IPS-20b (cell line): ENCODE data around the gene UNC5CL.
"Not testable (repeated sequence)": the region's sequence is repeated elsewhere in the genome, so short reads cannot be mapped to it uniquely, and the experiment has no call there.

Experiments
- H3K27ac ChIP-seq: one replicate; pipeline ENCODE4 v1.5.1; 2013; ENCODE audit warnings: low read length
- H3K27me3 ChIP-seq: 2 replicates; pipeline ENCODE4 v1.6.1; 2013; ENCODE audit warnings: mild to moderate bottlenecking, low read length, inconsistent platforms; ENCODE audit not compliant: insufficient read depth
- H3K36me3 ChIP-seq: 2 replicates; pipeline ENCODE4 v1.6.1; 2013; ENCODE audit warnings: low read depth, mild to moderate bottlenecking, inconsistent platforms, low read length, moderate library complexity; ENCODE audit not compliant: insufficient read depth
- H3K4me1 ChIP-seq: 2 replicates; pipeline ENCODE4 v1.6.1; 2013; ENCODE audit warnings: mild to moderate bottlenecking, control low read depth, inconsistent platforms, low read length, moderate library complexity; ENCODE audit not compliant: insufficient read depth
- H3K4me3 ChIP-seq: 2 replicates; pipeline ENCODE4 v1.5.1; 2013; ENCODE audit warnings: mild to moderate bottlenecking, low read length, inconsistent platforms
- H3K9ac ChIP-seq: 2 replicates; pipeline ENCODE4 v1.6.1; 2013; ENCODE audit warnings: low read depth, mild to moderate bottlenecking, inconsistent platforms, low read length, moderate library complexity
- H3K9me3 ChIP-seq: 2 replicates; pipeline ENCODE4 v1.6.1; 2013; ENCODE audit warnings: mild to moderate bottlenecking, low read depth, low read length, inconsistent platforms; ENCODE audit not compliant: insufficient read depth

The UNC5CL gene

DNA sequence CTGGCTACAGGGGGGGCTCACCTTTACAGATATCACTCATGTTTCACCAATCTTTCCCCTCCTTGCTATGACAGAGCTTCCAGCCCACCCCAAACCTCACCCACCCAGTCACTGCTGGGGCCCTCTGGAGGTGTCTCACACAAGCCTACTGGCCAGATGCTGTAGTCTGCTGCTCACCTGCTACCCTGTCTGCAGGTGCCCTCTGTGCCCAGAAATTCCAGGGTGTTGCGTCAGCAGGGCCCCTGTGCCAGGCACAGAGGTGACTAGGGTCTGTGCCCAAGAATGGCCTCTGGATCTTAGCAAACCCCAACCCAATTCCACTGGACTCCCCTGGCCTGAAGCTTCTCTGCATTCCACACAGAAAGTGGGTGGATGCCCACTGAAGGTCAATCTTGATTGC lies 21.4 kb downstream of the UNC5CL start:
- Histone ChIP-seq H3K36me3 (no peaks in the 10 kb centered on the region), H3K27ac (no peak overlapping the region), H3K4me3 (no peak overlapping the region), H3K4me1 (no peaks in the 10 kb centered on the region), H3K9me3 (no peaks in the 10 kb centered on the region), H3K27me3 (no peaks in the 10 kb centered on the region), H3K9ac (no peak overlapping the region)

- not testable (repeated sequence) for H3K9ac ChIP-seq, H3K36me3 ChIP-seq, H3K4me3 ChIP-seq, H3K27ac ChIP-seq, H3K9me3 ChIP-seq, H3K27me3 ChIP-seq, H3K4me1 ChIP-seq
These were observed 23.2 kb downstream of the UNC5CL start for GRCh38 chr6:41015860-41016259.

DNA sequence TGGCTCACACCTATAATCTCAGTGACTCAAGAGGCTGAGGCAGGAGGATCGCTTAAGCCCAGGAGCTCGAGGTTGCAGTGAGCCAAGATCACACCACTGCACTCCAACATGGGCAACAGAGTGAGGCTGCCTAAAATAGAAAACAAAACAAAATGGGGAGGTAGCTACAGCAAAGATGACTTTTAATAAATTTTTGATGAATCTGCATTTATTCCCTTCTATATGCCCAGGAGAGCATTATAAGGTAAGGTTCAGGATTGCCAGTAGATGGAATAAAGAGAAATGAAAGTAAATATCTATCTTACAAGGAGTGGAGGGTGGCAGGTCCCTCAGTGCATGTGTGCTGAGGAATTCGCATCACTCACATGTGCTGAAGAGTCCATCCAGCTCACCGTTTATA lies 24.2 kb downstream of the UNC5CL start:
- no peaks in the 10 kb centered on the region for H3K27me3 ChIP-seq
- H3K9ac ChIP-seq, result no peak overlapping the region
- no peak overlapping the region for H3K4me3 ChIP-seq
- no peaks in the 10 kb centered on the region for H3K9me3 ChIP-seq
- no peaks in the 10 kb centered on the region for H3K36me3 ChIP-seq
- H3K27ac ChIP-seq, result no peak overlapping the region
- H3K4me1 ChIP-seq, result no peaks in the 10 kb centered on the region

DNA sequence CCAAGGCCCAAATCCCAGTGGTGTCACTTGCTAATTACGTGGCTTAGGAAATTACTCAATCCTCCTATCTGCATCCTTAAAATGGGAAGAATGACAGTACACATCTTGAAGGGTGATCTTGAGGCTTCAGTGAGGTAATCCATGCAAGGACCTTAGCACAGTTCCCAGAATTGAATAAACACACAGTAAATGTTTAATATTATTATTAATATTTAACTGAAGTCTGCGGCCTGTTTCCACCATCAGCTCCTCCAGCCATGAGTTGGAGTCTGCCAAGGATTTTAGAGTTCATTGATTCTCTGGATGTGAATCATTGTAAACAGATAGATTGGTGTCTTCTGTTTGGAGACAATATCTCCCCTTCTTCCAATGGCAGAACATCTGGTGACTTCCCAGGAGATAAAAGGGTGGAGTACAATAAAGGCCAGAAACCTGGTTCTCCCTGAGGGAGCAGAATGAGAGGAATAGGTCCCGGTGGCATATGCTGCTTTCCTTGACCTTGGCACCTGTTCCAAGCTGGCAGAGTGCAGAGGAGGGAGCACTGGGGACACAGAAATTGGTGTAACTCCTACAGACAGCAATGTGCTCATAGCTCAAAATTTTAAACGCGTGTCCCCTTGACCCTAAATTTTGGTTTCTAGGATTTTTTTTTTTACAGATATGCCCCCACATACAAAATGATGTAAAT lies 25.4 kb downstream of the UNC5CL start:
- Histone ChIP-seq H3K27me3 (no peaks in the 10 kb centered on the region), H3K36me3 (no peaks in the 10 kb centered on the region), H3K4me1 (no peaks in the 10 kb centered on the region), H3K9ac (no peak overlapping the region), H3K27ac (no peak overlapping the region), H3K9me3 (no peaks in the 10 kb centered on the region), H3K4me3 (no peak overlapping the region)

GRCh38 chr6:41011673-41012072 lies 27.3 kb downstream of the UNC5CL start:
- H3K36me3 ChIP-seq, result no peaks in the 10 kb centered on the region
- H3K4me1 ChIP-seq, result no peaks in the 10 kb centered on the region
- H3K27ac ChIP-seq, result no peak overlapping the region
- no peak overlapping the region for H3K9ac ChIP-seq
- no peak overlapping the region for H3K4me3 ChIP-seq
- H3K9me3 ChIP-seq, result no peaks in the 10 kb centered on the region
- H3K27me3 ChIP-seq, result no peaks in the 10 kb centered on the region

GRCh38 chr6:41009669-41010068 lies 29.4 kb downstream of the UNC5CL start:
- Histone ChIP-seq H3K27ac (no peak overlapping the region), H3K9me3 (no peaks in the 10 kb centered on the region), H3K9ac (no peak overlapping the region), H3K4me1 (no peaks in the 10 kb centered on the region; the same call in 1 of the 2 replicates), H3K27me3 (no peaks in the 10 kb centered on the region), H3K4me3 (no peak overlapping the region), H3K36me3 (no peaks in the 10 kb centered on the region)

- Histone ChIP-seq H3K9ac (no peak overlapping the region), H3K27me3 (no peaks in the 10 kb centered on the region), H3K9me3 (no peaks in the 10 kb centered on the region), H3K36me3 (no peaks in the 10 kb centered on the region), H3K27ac (no peak overlapping the region), H3K4me3 (no peak overlapping the region), H3K4me1 (no peaks in the 10 kb centered on the region; the same call in 1 of the 2 replicates)
These were observed 31.0 kb downstream of the UNC5CL start for GRCh38 chr6:41008011-41008410.

GRCh38 chr6:41006980-41007379 lies 32.0 kb downstream of the UNC5CL start:
- H3K9me3 ChIP-seq, H3K4me3 ChIP-seq, H3K27ac ChIP-seq, H3K4me1 ChIP-seq, H3K27me3 ChIP-seq, H3K36me3 ChIP-seq, H3K9ac ChIP-seq: not testable (repeated sequence)

- not testable (repeated sequence) for H3K27ac ChIP-seq
These were observed 32.8 kb downstream of the UNC5CL start for GRCh38 chr6:41006217-41006616.

GRCh38 chr6:41002168-41002567 lies 36.9 kb downstream of the UNC5CL start:
- H3K36me3 ChIP-seq, result no peaks in the 10 kb centered on the region
- H3K9me3 ChIP-seq, result no peaks in the 10 kb centered on the region
- no peak overlapping the region for H3K27ac ChIP-seq
- peaks cover 15% of the 10 kb centered on the region for H3K4me1 ChIP-seq
- H3K9ac ChIP-seq, result no peak overlapping the region
- H3K4me3 ChIP-seq, result no peak overlapping the region
- H3K27me3 ChIP-seq, result no peaks in the 10 kb centered on the region; the same call in 1 of the 2 replicates

More at GRCh38 chr6:41006217-41006616, 32.8 kb downstream of the UNC5CL start:
- not testable (repeated sequence) for H3K27me3 ChIP-seq, H3K9ac ChIP-seq, H3K4me3 ChIP-seq, H3K36me3 ChIP-seq, H3K9me3 ChIP-seq, H3K4me1 ChIP-seq

DNA sequence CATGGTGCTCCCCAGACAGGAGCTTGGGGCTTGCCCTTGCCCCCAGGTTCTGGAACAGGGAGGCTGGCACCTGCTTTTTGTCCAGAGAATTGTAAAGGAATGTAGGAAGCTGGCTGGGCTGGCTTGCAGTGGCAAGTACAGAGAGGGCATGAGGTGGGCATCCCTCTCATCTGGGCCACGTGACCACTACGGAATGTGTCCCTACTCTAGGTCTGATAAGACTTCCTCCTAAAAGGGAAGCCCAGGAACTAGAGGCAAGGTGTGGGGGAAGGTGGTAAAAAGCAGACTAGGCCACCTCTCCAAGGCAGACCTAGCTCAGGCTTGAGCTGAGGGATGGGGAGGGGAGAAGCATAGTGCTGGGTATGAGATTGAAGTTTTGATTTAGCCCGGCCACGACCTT lies 38.8 kb downstream of the UNC5CL start:
- Histone ChIP-seq H3K36me3 (no peaks in the 10 kb centered on the region), H3K9ac (no peak overlapping the region), H3K4me3 (no peak overlapping the region), H3K27ac (no peak overlapping the region), H3K27me3 (no peaks in the 10 kb centered on the region; the same call in 1 of the 2 replicates), H3K4me1 (peaks cover 30% of the 10 kb centered on the region), H3K9me3 (no peaks in the 10 kb centered on the region)

DNA sequence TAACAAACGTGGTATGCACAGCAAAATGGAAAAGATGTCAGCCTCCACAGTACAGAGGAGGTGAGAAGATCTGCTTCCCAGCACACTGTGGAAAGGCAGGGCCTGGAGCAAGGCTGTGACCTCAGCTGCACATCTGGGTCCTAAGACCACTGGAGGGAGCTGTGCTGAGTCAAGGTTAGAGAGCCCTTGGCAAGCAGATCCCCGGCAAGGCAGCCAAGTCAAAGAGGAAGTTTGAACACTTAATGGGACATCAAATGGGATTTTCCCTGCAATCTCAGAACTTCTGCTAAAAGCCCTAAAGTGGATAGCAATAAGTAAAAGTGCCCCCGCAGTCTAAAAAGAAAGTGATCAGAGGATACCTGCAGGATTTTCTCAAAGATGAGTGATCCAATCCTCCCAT lies 39.5 kb downstream of the UNC5CL start:
- H3K9ac ChIP-seq, result no peak overlapping the region
- no peaks in the 10 kb centered on the region for H3K9me3 ChIP-seq
- H3K27me3 ChIP-seq, result no peaks in the 10 kb centered on the region; the same call in 1 of the 2 replicates
- H3K4me3 ChIP-seq, result no peak overlapping the region
- H3K27ac ChIP-seq, result no peak overlapping the region
- no peaks in the 10 kb centered on the region for H3K36me3 ChIP-seq
- peaks cover 30% of the 10 kb centered on the region for H3K4me1 ChIP-seq
